NOMO-1 treated with DMSO at 0.1 percent for 48 hours (cell line): Measurements from ENCODE around the gene PTGR3.
A peak's percentile ranks its signal among the peaks of the same experiment; 100 is the strongest.

Experiments
- DNase-seq: peaks from one replicate; lab custom pipeline; 2025; ENCODE audit not compliant: unreplicated experiment; lab: John Stamatoyannopoulos, UW

PTGR3 gene, protein sequence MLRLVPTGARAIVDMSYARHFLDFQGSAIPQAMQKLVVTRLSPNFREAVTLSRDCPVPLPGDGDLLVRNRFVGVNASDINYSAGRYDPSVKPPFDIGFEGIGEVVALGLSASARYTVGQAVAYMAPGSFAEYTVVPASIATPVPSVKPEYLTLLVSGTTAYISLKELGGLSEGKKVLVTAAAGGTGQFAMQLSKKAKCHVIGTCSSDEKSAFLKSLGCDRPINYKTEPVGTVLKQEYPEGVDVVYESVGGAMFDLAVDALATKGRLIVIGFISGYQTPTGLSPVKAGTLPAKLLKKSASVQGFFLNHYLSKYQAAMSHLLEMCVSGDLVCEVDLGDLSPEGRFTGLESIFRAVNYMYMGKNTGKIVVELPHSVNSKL

DNA sequence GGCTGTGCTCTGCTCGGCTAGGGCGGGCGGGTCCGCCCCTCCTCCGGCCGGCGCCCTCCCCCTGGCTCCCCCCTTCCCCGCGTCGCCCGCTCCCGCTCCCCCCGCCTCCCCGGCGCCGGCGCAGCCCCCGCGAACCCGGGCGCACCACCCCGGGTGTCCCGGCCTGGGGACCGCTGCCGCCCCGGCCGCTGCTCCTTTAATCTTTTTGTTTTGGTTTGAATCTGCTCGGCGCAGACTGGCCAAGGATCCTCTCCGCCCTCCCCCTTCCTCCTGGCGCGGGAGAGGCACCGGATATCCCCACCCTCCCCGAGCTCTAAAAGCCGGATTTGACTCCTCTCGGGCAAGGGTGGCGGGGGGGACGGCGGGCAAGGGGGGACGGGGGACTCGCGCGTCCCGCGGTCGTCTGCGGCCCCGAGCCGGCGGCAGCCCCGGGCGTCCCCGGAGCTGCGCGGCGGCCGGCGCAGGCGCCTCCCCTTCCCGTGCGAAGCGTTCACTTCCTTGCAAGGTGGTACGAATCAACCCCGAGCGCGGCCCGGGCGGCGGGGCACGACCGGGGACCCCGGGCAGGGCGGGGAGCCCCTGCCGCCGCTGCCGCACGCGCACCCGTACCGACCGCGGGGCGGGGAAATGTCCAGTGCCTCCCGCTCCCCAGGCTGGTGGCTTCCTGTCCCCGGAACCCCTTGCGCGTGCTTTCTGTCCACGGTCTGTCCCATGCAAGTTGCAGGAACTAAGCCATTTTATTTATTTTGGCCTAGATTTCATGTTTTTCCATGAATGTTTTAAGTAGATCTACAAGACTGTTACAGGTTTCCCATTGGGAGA is at the start of gene PTGR3:
PTGR3 (minus strand) TSS at position 11 of the 822 bp plus-strand sequence. CDS start 81 bp downstream, outside the sequence.
- peak; percentile 78 for DNase-seq

DNA sequence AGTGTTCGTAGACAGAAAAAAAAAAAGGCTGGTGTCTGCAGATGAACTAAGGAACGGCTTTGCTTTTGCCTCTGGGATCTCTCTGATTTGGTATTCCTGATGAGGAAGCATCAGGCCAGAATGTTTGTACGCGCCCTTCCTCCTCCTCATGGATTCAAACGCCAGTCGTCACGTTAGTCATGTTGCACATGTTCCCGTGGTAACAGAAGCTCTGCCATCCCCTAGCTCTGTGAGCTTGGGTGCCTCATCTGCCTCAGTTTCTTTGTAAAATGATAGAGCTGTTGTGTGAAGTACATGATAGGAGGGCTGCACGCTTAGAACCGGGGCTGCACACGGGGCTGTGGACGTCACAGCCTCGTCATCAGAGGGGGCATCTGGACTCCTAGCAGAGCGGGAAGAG is 48.7 kb upstream of the PTGR3 start:
- DNase-seq, result no peak

DNA sequence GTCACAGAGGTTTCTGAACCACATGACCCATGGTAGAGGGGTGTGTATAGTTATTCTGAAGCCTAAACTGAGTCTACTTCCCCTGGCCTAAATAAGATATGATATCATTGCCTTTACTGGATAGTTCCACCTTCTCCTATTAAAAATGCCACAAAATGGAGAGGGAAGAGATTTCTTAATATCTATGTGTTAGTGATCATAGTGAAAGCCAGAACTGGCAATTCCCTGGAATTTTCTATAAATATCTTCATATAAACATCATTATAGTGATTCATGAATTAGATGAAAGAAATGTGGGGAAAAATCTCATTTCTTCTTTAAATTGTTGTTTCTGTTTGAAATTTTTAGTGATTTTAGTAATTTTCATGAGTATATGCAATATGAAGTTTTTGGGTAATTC is 47.4 kb upstream of the PTGR3 start:
- no peak for DNase-seq

DNA sequence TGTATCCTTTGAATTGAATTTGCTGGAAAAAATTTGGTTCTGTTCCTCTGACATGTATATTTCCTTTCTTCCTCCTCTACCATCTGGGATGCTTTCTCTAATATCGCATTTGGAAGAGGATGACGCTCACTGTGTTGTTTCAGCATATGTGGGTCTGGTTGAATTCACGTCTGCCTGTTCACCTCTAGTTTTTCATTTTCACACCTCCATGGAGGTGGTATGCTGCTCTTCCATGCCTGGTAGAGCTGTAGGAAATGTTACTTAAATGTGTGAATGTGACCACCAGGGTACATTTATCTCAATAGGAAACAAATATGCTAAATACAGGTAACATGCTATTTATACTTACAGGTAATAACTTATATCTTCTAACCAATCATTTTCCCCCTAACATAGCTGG is 46.2 kb upstream of the PTGR3 start:
- DNase-seq, result no peak

DNA sequence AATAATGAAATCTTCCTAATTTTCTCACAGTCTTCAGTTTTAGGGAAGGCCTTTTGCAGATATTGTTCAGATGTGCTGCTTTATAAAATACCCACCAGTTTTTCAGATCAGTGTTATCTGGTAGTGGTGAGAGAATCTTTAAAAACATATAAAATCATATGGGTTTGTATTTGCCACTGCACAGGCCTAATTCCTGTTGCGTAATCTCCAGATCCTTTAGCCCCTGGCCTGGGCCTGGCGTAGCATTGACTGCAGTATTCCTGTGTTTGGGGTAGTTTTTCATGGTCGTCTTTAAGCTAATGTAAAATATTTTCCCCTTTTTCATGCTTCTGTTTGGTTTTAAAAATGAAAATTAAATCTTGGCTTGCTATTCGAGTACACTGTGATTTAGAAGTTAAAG is 44.8 kb upstream of the PTGR3 start:
- DNase-seq, result no peak

DNA sequence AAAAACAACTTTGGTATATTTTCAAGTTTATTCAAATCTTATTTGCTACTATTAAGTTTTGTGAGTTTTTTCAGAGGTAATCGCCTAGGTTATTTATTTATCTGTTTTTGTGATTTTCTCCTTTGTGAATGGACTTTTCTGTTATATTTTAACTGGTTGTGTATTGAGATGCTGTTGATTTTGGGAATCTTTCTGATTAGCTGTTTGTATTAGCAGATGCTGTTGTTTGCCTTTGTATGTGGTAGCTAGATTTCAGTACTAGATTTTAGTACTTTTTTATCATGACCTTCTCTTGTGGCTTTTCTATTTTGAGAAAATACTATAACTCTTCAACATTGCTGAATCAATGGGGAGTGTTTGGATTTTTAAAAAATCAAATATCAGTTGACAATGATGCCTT is 44.1 kb upstream of the PTGR3 start:
- DNase-seq, result no peak

DNA sequence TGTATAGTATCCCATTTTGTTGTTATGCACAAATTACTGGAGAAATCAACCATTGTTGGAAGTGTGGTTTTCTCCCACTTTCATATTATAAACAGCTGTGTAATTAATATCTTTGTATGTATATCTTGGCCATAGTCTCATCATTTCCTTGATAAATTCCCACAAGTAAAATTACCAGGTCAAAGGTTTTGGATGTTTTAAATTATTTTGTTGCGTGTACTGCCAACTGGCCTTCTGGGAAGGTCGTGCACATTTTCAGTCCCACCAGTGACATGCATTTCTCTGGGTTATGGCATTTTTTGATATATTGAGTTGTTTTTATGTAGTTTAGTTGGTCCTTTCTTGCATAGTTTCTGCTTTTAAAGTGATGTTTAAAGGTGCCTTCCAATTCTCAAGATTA is 43.2 kb upstream of the PTGR3 start:
- DNase-seq, result no peak

DNA sequence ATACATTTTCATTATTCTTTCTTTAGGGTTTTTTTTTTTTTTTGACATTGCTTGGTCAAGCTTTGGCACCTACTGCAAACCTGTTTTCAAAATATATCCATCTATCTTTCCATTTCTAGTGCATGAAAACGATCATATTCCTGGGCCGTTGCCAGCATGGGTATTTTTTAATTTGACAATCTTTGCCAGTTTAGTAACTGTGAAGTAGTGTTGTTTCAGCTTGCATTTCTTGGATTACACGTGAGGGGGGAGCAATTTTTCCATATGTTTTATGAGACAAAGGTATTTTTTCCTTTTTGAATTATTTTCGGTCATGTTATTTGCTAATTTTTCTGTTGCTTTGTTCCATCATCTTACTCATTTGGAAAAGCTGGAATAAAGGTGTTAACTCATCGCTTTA is 42.5 kb upstream of the PTGR3 start:
- DNase-seq, result no peak

DNA sequence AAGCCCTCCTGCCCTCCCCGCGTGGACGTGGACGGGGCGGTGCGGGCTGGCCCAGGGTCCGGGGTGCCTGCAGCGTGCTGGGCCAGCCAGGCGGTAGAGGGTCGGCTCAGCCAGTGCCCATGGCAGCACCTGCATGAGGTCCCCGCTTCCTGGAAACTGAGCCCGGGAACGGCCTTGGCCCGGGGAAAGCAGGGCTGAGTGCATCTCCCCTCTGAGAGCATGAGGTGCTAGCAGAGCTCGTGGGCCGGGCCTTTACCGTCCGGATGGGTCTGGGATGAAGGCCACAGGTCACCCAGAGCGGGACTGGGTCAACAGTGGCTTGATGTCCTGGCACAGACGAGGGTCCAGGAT is 41.5 kb upstream of the PTGR3 start:
- no peak for DNase-seq

DNA sequence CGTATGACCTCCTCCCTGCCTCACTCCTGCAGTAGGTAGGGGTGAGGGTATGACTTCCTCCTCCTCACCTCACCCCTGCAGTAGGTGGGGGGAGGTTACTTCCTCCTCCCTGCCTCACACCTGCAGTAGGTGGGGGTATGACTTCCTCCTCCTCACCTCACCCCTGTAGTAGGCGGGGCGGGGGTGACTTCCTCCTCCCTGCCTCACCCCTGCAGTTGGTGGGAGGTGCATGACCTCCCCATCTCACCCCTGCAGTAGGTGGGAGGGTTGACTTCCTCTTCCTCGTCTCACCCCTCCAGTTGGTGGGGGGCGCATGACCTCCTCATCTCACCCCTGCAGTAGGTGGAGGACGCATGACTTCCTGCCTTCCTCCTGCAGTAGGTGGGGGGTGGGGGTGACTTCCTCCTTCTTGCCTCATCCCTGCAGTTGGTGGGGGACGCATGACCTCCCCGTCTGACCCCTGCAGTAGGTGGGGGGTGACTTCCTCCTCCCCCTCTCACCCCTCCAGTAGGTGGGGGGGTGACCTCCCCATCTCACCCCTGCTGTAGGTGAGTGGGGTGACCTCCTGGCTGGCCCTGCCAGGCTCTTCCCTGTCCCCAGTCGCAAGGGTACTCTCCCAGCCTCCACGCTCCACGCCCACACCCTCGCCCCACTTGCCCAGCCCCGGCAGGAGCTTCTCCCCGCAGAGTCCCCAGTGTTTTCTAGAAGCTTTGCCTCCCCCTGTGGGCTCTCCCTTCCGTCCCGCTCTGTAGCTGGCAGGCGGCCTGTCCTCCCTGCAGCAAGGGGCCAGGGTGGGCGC is 40.9 kb upstream of the PTGR3 start:
- DNase-seq, result no peak

DNA sequence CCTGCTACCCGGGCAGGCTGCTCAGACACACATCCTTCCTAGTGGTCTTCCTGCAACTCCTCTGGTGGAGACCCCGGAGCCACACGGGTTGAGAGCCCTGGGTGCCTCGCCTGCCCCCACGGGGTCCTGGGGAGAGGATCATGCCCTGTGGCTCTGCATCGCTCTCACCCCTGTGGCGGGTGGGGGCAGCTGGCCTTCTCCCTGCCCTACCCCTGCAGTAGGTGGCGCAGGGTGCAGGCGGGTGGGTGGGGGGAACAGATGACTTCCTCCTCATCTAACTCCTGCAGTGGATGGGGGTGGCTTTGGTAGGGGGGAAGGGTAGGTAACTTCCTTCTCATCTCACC is 40.2 kb upstream of the PTGR3 start:
- no peak for DNase-seq

DNA sequence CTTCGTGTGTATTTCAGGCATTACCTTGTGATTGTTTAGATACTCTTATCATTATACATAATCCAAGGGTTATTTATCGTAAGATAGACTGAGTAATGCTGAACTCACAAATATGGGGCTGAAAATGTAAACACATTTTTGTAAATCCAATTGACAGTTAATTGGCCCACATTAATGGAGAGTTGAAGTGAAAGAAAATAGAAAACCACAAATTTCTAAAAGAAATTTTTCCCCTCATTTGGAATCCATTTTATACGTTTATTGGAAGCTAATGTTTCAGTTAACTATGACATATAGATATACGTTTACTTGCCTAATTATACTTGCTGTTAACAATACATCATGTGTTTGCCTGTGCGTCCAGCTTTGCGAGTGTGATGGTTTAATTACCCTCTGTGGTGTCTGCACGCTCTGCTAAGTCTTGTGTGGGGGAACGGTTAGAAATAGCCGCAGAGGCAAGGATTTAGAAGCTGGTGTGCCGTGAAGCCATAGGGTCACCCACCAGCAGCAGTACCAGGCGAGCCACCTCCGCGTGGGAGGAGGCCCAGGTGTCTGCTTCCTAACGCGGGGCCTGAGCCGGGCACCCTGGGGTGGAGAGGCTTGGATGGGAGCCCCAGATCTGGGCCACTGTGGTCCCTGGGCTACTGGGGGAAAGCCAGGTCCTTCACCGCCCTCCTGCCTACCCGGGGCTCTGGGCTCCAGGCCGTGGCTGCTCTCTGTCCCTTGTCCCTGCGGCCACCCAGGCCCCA is 39.7 kb upstream of the PTGR3 start:
- DNase-seq, result no peak

DNA sequence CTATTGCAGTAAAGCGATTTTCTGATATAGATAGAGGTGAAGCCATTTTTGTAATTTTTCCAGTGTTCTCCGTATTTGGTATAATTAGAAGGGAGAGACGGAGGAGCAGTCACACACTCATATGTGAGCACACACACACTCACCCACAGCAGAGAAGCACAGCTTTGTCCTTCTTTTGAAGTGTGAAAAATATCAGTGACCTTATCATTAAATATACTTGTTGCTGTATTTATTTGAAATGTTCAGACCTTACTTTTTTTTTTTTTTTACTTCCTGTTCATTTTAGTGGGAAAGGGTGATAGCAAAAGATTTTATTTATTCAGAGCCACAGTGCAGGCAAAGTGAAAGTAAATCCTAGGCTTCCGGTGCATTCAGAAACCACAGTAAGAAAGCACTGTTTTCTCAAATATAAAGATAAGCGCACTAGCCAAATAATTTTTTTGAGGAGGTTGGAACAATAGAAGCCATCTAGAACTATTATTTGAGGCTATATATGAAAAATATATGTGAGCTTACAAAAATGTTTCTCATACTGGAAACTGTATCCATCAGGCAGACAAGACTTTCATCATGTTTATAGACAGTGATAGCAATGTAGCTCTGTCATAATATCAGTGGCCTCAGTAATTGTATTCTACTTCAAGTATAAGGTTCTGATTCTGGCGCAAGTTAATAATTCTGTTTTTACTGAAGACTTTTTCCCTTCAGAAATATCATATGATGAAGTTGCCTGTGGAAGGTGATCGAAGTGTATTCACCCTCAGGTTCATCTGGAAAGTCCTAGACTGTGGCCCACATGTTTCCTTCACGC is 38.9 kb upstream of the PTGR3 start:
- peak; percentile 52 for DNase-seq

DNA sequence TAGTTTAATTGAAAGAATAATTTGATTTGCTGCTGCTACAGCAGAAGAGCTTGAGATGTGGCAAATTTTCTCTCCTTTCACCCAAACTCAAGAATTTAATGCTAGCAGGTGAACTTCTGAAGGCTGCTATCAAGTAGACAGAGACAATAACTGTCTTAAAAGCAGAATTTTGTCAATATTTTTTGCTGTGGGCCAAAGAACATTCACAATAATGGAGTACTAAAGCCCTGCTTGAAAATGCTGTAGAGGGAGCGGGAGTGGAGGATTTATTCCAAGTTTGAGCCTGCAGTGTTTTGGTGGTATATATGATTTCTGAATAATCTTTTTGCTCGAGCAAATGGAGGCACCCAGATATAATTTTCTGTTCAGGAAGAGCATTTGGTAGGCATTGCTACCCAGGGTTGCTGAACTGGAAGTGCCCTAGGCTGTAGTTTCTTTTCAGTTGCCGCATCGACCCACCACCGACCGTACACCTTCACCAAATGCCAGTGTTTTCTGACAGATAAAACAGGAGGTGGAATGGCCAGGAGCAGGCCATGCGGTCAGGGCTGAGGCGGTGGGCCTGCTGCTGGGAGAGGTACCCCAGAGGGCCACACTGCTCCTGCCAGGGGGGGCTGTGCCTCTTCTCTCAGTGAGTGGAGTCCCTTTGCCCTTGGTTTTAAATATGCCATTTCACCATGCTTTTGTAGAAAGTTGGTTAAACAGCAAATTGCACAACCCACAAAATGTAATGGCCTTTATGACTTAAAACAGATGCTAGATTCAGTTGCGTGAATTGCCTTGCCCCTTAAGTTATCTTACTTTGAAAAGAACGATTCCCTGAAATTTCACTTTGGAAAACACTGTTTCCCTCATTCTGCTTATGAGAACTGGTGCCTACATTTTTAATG is 38.0 kb upstream of the PTGR3 start:
- DNase-seq, result peak; percentile 55

DNA sequence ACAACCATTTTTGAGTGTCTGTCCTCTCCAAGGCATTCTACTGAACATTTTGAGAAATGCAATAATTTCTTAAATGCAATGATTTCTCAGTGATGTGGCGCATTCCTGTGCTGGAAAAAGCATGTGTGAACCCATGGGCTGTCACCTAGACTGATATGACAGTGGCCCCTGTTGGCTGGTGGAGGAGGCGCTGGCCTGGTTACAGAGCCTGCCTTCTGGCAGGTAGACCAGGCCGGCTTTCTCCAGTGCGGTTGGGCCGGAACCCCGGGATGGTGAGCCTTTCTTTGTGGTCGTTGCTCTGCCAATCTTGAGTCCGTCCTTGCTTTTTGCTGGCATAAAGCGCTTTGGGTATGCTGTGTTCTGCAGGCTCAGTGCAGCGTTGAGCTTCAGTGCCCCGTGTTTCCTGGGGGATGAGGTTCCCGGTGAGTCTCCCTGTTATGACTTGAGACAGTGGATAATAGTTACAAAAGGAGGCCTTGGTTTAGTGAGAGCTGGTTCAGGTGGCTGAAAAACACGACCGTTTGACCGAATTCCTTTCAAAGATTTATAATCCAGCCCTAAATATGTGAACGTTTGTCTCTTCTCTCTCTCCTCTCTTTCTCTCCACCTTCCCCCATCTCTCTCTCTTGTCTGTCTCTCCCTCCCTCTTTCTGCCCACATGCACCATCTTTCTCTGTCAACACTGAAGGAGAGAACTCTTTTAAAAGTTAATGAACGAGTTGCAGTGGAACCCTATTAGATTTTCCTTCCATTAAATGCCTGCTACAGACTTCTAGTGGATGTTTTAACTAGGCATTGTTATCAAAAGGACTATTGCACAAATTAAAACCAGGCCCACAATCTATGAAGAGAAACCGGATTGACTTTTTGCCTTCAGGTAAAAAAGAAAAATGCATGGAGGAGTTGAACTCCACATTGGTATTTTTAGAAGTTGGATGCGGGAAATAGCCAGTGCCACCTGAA is 35.7 kb upstream of the PTGR3 start:
- no peak for DNase-seq

DNA sequence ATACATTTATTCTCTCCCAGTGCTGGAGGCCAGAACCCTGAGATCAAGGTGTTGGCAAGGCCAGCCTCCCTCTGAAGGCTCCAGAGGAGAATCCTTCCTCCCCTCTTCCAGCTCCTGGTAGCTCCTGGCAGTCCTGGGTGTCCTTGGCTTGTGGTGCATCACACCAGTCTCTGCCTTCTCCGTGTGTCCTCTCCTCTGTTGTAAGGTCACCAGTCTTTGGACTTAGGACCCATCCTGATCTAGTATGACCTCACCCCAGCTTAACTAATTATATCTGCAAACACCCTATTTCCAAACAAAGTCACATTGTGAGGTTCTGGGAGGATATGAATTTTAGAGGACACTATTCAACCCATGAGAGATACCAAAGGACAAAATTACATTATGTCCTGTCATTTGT is 32.8 kb upstream of the PTGR3 start:
- DNase-seq, result no peak

DNA sequence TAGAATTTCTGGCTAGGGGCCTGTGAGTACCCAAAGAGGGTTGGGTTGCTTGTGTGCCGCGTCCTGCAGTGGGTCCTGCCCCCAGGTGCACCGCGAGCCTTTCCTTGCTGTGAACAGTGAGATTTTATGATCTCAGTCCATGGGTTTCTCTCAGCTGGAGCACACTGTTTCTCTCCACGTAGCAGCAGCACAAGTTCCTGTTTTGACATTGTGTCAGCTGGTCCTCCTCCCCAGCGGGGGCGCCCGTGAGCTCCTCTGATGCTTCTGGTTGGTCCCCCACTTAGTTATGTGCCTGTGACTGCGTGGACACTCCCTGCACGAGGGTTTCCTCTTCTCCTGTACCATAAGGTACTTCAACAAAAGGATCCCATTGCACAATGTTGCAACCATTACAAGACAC is 31.5 kb upstream of the PTGR3 start:
- no peak for DNase-seq

DNA sequence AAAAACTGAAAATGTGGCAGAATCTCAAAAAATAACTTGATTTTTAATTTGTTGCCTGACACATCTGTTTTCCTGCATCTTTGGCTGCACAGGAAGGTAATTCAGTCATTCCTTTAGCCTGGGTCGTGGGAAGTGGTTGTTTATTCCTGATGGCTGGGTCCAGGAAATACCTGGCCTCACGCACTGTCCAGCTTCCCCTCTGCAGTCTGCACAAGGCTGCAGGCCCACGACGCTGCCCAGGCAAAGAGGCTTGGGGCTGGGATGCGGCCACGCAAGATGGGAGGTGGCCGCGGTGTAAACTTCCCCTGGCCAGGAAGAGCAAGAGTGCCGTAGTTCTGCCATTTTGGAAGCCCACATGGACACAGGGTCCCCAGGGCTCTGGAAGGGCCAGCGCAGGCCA is 29.8 kb upstream of the PTGR3 start:
- DNase-seq, result no peak
